GM13976 (cell line): ENCODE measurements around the gene LGR5.
A peak's percentile ranks its signal among the peaks of the same experiment; 100 is the strongest.

Source experiments
- DNase-seq: peaks from one replicate; pipeline ENCODE4 v3.0.0; 2012; ENCODE audit warnings: low spot score
- in situ Hi-C: fragments of 300-500 bp; cut with MboI; formaldehyde crosslinking; loops from one replicate; pipeline ENCODE4 v1.12.0; 2022; ENCODE audit warnings: low sequenced_read_pairs, mixed read lengths, inconsistent platforms; ENCODE audit not compliant: unreplicated experiment
- TF ChIP-seq, protein P1 (sequence below): IDR thresholded peaks from 2 replicates; pipeline ENCODE4 v1.5.1; 2012; ENCODE audit warnings: borderline replicate concordance, mild to moderate bottlenecking; ENCODE audit not compliant: insufficient read depth; ENCODE audit errors: extremely low read depth, missing control alignments, control extremely low read depth

Gene LGR5

DNA sequence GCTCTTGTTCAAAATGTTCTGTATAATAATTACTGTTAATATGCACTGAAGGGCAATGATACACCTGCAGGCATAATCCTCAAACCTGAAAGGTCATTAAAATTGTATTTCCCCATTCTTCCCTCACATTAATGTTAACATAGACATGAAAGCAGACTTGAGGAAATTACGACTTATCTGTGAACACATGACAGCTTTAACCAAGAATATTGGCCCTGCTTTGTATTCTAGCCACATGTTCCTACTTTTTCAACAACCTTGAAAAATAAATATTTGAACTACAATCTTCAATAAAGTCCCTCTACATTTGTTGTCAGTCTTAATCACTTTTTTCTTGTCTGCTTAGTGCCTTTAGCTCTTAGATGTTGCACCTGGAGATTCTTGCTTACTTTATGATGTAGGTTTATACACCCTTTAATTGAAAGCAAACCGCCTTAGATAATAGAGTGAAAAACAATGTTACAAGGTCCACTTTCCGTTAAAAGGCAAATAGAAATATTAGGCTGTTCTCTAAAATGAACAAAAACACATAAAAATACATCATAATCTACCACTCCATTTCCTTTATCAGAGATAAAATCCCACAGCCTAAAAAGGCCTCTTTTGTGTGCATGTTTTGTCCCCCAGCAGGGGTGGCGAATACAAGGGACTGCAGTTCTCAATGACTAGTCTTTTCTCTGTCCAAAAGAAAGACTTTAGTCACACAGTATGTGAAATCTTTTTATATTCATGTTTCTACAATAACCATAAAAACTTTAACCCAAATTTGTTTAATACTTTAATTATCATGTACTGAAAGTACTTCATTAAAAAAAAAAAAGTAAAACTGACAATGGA, 168.1 kb downstream of the LGR5 start:
- TF ChIP-seq, protein P1, sequence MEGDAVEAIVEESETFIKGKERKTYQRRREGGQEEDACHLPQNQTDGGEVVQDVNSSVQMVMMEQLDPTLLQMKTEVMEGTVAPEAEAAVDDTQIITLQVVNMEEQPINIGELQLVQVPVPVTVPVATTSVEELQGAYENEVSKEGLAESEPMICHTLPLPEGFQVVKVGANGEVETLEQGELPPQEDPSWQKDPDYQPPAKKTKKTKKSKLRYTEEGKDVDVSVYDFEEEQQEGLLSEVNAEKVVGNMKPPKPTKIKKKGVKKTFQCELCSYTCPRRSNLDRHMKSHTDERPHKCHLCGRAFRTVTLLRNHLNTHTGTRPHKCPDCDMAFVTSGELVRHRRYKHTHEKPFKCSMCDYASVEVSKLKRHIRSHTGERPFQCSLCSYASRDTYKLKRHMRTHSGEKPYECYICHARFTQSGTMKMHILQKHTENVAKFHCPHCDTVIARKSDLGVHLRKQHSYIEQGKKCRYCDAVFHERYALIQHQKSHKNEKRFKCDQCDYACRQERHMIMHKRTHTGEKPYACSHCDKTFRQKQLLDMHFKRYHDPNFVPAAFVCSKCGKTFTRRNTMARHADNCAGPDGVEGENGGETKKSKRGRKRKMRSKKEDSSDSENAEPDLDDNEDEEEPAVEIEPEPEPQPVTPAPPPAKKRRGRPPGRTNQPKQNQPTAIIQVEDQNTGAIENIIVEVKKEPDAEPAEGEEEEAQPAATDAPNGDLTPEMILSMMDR = no peak
- in situ Hi-C loops = no loop called here
- DNase-seq = no peak

DNA sequence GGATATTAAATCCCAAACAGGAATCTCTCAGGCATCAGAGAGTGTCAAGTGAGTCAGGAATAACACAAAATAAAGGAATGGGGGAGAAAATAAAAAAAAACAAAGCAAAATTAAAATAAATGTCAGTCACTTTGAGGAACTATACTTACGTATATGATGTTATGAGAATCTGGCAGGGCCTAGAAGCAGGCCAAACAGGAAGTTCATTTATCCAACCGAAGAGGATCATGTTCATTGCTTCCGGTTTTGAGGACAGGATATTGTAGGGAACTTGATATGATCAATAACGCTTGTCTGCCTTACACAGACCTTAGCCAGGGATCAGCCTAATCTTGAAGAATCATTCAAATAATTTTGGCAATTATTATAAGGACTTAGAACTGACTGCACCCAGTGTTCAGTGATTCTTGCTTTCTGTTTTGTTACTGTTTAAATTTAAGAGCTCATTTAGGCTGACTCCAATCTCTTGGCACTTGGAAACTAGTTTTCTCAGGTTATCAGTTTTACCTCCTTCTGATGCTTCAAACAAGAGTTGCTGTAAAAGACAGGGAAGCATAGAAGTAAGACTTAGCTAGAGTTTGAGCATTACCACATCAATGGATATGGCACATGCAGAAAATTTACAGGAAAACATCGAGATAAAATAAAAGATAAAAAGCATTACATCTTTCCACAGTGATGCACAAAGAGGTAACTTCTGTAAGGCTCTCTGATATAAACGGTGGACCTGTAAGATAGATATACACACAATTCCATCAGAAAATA, 170.6 kb downstream of the LGR5 start:
- in situ Hi-C loops = no loop called here
- no peak for DNase-seq
- TF ChIP-seq, protein P1 = no peak

DNA sequence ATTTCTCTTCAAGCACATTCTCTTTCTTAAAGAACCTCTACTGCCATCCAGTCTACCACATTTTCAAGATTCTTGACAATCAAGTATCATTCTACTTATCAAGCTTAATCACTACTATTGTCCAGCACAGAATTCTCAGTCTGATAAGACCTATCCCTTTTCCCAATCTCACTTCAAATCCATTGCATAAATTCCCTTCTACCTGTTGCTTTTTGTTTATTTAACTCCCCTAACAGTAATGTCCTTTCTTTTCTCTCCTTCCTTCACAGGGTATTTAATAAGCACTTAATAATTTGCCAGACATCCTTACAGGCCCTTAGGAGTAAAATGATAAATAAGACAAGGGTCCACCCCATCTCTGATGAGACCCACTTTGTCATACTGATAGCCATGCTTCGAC, 182.3 kb downstream of the LGR5 start:
- TF ChIP-seq, protein P1 = no peak
- in situ Hi-C loops = no loop called here
- DNase-seq = no peak

DNA sequence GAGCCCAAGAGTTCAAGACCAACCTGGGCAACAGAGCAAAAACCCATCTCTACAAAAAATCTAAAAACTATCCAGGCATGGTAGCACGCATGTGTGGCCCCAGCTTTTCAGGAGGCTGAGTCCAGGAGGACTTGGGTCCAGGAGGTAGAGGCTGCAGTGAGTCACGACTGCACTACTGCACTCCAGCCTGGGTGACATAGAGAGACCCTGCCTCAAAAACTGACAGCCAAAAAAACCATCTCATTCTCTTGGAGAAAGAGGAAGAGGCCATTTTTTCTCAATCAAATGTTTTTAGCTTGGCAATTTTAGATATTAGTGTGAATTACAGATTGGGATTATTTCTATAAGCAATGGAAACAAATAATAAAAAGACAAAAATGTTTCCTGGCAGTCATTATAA, 185.9 kb downstream of the LGR5 start:
- TF ChIP-seq, protein P1 = no peak
- DNase-seq = no peak
- in situ Hi-C loops = no loop called here

DNA sequence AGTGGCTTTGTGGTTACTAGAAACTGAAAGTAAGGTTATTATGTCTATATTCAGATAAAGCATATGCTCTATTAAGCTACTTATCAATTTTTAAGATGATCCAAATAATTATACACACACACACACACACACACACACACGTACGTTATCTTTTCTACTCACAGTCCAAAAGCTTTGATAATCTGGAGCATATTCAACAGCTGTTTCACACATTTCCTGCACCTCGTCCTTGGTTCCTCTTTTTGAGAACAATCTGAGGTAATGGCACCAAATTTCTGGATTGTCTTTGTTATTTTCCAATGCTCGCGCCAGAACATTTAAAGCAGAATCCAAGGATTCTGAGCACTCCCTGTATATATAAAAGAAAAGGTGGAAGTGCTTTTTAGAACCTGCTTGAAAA, 186.5 kb downstream of the LGR5 start:
- in situ Hi-C loops = no loop called here
- TF ChIP-seq, protein P1 = no peak
- peak; percentile 28 for DNase-seq

DNA sequence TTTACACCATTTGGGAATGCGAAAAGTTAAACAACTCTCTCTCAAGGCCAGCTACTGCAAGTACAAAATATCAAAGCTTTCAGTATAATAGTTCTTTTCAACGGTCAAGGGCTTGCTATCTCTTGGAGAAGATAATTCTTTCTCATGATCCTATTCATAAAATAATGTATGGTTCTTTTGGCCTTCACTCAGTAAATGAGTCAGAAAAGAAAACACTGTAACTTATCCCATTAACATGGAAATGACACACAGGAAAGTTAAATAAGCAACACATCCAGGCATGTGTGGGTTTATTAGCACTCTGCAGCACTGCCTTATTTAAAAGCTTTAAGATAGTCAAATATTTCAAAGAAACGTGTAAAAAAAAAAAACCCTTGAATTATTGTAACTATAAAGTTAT, 187.2 kb downstream of the LGR5 start:
- TF ChIP-seq, protein P1 = no peak
- no peak for DNase-seq
- in situ Hi-C loops = no loop called here
